Measurements from ENCODE around the gene TMEM269.
"Not testable (repeated sequence)": the region's sequence is repeated elsewhere in the genome, so short reads cannot be mapped to it uniquely, and the experiment has no call there.

Gene TMEM269

DNA sequence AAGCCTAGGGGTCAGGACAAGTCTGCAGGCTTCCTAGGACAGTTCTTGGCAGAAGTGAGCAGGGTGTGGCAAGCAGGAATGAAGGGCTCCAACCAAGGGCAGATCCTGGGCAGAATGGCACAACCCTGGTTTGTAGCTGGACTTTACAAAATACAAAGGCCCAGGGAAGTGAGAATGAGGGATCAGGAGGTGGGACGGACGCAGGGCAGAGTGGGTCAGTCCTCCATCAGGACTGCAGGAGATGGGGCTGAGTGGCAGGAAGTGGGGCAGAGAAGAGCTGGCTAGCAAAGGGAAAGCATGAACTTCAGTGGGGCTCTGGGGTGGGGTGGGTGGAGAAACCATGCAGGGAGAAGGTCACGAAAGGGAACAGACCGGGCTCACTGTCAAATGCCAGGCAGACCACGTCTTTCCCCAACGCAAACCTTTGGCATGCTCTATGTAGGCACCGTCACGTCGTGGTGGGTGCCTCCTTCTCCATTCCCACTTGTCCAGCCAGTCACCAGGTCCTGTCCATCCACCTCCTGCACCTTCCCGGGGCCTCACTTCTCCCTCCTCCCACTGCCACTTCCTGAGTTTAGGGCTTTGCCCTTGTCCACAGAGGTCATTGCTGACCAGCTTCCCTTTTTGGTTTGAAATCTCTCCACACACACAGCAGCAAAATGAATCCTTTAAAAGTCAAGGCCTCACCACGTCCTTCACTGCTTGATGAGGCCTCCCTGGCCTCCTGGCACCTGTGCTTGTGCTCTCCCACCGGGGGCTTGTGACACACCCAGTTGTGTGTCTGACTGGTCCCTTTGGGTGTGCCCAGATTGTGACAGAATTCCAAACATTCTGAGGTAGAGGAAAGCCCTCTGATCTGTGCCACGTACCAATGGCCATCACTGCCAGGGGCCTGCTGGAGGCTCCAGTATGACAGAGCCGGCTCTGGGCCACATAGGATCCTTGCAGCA, 36.1 kb upstream of the TMEM269 start:
- no peak for DNase-seq

DNA sequence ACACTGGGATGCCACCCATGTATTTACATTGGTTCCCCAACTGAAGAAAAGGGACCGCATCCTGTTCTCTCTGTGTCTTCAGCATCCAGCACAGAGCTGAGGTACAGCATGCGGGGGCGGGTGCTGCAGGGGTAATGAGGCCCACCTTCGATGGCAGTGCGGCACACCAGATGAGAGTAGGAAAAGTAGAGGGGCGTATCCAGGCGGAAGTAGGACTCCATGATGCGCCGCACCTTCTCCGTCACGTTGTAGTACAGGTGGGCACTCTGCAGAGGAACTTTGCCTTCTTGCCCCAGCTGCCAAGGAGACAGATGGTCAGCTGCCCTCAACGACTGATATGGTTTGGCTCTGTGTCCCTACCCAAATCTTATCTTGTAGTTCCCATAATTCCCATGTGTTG, 34.8 kb upstream of the TMEM269 start:
- no peak for DNase-seq

DNA sequence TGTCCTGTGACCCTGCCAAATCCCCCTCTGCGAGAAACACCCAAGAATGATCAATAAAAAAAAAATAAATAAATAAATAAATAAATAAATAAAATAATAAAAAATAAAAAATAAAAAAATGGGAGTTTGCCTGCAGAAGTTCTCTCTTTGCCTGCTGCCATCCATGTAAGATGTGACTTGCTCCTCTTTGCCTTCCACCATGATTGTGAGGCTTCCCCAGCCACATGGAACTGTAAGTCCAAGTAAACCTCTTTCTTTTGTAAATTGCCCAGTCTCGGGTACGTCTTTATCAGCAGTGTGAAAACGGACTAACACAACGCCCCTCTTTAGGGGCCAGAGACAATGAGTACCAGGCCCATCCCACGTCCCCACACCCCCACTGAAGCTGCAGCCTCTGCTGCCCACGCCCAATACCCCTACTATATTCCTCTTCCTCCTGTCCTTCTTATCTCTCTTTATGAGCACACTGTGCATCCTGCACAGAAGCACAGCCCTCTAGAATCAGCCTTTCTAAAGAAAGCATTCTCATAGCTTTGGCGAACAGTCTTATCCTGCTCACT, 33.2 kb upstream of the TMEM269 start:
- not testable (repeated sequence) for DNase-seq

DNA sequence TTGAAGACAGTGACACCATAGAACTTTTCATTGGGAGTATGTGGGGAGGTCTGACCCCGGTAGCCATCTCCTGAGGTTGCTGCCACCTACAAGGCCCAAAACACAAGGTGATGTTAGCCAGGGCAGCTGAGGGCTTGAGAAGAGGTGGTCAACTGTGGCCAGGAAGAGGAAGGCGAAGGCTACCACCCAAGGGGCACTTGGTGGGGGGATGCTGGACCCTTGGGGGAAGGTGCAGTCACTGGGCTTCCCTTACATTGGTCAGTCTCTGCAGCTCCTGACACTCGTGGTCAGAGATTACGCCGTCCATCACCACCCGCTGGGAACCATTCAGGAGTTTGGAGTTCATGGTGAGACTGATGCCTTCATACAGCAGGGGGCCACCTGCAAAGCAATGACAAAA, 32.5 kb upstream of the TMEM269 start:
- no peak for DNase-seq

DNA sequence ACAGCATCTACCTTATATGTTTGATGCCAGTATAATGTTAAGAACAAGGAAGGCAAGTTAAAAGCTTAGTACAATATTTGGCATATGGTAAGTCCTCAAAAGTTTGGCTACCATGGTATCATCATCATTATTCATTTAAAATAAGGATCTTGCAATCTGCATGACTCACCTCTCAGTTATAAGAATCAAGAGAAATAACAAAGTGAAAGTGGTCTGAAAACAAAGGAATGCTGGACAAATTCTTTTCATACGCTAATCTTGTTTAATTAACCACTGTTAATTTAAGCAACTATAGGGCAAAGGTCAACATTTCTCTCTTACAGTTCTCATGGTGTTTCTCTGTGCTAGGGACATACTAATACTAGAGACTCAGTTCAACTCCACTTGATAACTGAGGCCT, 31.7 kb upstream of the TMEM269 start:
- DNase-seq: no peak

DNA sequence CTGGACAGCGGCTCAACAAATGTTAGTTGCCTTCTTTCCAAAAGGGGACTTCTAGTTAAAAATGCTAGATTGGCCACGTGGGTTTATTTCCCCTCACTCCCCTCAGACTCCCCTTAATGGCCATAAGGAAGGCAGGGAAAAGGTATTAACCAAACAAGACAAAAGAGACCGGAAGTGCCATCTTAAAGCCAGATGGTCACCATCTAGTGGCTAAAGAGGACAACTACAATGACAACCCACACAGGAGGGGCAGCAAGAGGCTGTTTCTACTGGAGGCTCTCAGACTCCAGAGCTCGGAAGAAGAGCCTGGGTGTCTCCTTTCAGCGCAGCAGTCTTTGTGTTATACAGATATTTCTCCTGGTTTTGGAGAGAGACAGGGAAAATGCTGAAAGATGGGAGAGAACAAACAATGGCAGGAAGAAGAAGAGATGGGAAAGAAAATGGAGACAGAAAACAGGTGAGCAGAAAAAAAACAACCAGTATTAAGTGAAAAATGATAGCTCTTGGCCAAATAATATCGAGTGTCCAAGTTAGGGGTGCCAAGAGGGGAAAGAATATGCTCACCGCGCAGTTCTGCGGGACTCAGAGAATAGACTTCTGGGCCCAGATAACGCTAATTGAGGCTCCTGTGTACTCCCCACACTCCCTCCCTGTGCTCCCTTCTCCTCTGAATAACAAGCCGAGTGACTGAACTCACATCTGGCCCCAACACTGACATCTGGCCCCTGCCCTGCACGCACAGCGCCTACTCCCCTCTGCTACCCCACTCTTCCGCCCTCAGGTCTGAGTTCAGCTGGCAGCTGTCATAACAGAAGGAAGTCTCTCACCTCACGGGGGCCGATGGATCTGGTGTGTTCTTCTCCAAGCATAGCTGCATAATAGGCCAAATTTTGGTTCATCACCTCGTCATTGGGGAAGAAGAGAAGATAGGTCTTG, 27.6 kb upstream of the TMEM269 start:
- peak; percentile 48 for DNase-seq

DNA sequence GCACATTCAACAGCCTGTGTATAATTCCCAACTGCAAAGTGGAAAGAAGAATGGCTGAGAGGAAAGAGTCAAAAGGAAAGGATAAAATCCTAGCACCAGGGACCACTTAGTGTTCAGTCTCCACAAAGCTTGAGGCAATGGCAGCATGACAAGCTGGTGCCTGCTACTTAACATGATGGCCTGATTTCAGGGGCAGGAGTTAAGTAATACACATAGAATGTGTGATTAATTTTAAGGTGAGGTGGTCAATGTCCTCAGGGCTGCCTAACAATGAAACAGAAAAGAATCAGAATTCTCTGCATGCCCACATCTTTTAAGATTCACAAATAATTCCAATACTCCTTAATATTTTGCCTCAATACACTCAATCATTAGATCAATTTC, 26.9 kb upstream of the TMEM269 start:
- DNase-seq: no peak

DNA sequence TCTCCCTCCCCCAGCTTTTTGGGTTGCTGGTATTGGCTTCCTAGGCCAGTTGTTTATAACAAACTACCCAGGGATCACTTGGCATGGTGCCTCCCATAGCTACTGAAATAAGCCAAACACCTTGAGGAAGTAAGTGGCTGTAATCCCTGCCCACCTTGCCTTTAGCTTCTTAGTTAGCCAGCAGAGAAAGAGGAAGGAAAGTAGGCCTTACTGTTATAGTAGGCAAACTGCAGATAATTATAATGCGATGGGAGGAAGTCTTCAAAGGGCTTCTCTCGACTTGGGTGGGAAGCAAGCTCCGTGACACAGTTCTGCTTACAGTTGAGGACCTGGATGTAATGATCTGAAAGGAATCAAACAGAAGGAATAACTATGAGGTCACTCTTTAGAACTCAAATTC, 26.1 kb upstream of the TMEM269 start:
- DNase-seq: no peak

DNA sequence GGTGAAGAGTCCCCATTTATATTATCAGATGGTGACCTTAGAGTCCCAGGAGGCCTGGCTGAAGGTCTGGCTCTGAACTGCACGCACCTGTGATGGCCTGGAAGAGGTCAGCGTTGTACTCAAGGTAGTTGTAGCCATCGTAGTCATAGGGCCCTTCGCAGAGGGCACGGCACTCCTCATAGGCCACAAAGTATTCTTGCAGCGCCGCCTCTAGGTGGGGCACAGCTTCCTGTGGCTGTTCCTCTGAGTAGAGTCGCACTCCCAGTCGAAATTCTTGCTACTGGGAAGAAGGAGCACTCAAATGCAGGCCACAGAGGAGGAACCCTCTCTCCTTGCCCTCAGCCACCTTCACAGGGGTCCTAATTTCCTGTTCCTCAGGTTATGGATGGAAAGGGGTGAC, 25.7 kb upstream of the TMEM269 start:
- DNase-seq: no peak

DNA sequence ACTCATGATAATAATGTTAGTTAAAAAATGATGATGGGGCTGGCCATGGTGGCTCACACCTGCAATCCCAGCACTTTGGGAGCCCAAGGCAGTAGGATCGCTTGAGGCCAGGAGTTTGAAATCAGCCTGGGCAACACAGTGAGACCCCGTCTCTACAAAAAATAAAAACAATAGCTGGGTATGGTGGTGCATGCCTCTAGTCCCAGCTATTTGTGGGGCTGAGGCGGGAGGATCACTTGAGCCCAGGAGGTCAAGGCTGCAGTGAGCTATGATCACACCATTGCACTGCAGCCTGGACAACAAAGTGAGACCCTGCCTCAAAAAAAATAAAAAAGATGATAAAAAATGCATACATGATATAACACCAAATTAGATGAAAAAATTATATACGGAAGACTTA, 23.2 kb upstream of the TMEM269 start:
- DNase-seq: no peak

DNA sequence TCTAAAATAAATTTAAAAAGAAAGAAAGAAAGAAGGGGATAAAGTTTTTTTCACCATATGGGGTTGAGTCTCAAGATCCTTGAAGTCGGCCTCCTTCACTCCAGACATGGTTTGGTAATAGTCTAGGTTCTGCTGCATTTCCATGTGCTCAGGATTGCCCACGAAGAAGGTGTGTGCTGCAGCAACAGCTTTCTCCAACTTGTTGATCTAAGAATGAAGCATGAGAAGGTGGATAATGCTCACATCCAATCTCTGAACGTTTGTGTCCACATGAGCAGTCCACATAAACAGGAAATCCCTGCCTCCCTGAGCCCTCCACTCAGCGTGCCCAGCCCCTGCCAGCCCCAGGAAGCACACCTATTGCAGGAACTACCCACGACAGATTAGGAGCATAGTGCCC, 22.5 kb upstream of the TMEM269 start:
- DNase-seq: no peak

DNA sequence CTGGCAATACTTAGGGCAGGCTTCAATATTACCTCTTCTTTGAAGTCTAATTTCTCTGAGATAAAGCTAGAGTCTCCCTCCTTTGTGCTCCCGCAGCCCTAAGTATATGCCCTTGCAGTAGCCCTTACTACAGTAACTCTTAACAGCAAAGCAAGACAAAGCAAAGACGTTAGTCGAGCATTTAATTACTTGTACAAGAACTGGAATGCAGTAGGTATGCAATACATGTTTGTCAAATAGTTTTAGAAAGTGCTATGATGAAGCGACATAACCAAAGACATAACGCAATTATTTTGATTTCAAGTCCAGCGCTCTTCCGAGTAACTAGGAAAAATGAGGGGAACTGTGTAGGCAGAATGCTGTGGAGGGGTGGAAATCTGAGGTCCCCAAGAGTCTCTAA, 19.5 kb upstream of the TMEM269 start:
- DNase-seq: no peak

DNA sequence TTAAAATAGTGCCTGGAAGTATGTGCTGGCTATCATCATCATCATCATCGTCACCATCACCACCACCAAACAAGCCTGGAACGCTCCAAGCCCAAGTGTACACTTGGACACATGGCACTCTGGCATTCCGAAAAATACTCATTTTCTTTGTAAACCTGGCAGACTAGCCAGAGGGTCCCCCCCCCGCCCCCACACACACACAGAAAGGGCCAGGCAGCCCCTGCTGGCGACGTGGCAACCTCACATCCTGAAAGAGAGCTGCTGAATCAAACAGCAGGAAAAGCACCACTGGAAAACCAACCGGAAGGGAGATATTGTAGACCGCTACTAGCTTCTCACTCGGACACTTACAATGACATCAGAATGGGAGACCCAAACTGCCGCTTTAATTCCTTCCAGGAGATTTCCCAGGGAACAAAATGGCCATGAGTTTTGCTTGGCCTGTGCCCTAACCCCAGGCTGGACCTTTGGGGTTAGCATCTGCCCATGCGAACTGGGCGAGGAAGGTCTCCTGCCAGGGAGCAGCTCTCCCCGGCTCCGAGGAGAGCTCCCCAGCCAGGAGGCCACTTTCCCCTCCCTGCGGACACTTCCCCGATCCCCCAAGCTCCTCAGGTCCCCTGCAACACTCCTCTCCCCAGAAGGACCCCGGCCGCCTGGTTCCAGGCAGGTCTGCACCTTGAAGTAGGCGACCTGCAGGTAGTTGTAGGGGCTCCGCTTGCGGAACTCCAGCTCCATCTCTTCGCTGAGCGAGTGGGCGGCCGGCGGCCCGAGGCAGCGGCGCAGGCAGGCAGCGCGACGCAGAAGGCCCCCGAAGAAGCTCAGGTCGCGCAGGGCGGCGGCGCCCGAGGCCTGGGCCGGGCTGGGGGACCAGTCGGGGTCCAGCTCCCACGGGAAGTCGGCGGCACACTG, 18.7 kb upstream of the TMEM269 start:
- peak; percentile 36 for DNase-seq

DNA sequence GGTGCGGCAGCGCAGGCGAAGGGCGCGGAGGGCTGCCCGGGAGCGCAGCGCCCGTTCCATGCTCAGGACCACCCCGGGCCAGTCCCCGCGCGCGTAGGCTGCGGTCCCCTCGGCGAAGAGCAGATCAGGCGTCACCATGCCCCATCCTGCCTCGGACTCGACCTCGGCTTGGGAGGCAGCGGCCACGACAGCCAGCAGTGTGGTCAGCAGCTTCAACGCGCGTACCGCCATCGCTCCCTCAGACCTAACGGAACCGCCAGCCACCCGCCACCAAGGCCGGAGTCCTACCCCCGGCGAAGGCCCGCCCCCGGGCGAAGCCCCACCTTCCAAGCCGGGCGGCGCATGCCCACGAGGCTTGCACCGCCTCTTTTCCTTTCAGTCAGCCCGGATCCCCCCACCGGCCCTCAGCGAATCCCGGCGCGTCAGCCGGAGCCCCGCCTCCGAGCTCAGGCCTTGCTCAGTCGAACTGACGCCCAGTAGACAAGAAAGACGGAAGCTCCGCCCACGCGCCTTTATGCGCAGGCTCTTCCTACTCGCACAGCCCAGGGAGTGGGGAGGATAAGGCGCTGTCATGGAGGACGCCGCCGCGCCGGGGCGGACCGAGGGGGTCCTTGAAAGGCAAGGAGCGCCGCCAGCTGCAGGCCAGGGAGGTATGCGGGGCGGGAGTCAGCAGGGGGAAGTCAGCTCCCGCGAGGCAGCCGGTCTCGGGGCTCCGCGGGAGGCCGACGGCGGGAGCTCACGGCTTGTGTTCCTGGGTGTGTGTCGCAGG, 17.9 kb upstream of the TMEM269 start, which contains the start of the genes C1orf50 and P3H1:
Gene C1orf50 (plus strand): TSS at position 509 of the 769 bp plus-strand sequence. CDS start 63 bp downstream, at position 572.
Gene P3H1 (minus strand): TSS at position 288 of the 769 bp plus-strand sequence. CDS start 57 bp downstream, at position 231.
- DNase-seq: peak; percentile 100

DNA sequence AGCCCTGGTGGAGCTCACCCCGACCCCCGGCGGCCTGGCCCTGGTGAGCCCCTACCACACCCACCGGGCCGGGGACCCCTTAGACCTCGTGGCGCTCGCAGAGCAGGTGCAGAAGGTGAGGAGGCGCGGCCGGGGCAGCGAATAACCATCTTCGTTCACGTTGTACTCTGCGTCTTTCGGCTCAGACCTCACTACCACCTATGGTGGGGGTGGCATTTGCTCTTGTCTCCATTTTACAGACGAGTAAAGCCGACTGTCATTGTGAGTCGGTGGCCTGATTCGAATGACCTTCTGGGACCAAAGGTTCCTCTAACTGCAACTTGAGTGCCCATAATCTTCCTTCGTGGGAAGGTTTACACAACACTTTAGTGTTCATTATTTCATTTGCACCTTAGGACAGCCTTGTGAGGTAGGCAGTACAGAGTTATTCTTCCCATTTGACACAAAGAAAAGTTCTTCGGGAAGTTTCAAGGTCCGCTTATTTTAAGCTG, 17.2 kb upstream of the TMEM269 start:
- DNase-seq: no peak

DNA sequence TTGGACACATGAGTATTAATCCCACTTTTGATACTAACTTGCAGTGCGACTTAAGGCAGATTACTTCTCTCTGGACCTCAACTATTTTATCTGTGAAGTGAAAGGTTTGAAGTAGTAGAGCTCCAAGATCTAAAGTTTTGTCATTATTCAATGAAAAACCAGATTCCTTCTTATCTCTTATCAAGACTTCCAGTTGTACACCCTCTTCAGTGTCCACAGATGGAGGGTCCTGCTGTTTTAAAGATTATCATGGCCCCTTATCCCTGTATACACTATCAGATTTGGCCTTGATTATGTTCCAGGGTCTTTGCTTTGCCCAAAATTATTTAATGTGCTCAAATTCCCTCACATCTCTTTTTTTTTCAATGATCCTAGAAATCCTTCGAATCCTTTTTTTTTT, 16.6 kb upstream of the TMEM269 start:
- DNase-seq: no peak

DNA sequence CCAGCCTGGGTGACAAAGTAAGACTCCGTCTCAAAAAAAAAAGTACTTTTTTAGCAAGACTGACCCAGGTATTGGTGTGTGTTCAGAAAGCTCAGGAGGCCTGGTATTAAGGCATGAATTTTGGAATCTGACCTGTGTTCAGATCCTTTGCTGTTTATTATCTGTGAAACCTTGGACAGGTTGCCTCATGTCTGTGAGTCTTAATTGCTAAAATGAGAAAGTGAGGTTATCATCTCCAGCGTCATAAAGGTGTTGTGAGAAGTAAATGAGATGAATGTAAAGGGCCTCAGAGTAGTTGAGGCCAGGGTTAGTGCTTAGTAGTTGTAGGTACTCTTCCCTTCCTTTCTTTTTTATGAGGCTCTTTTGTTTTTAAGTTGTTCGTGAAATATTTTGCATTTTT, 15.0 kb upstream of the TMEM269 start:
- DNase-seq: no peak

DNA sequence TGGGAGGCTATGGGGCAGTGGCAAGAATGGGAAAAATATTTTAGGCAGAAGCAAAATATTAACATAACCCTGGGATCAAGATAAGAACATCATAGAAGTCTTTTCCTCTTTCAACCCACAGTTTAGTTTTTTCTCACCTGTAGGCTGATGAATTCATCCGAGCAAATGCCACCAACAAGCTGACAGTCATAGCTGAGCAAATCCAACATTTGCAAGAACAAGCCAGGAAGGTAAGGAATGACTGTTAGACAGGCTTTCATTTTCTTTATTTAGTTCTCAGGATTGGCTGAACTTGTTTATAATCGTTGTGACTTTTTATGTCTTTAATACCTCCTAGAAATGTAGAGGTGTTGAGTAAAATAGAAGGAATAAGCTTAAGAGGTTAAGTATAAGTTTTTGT, 11.4 kb upstream of the TMEM269 start:
- DNase-seq: no peak

DNA sequence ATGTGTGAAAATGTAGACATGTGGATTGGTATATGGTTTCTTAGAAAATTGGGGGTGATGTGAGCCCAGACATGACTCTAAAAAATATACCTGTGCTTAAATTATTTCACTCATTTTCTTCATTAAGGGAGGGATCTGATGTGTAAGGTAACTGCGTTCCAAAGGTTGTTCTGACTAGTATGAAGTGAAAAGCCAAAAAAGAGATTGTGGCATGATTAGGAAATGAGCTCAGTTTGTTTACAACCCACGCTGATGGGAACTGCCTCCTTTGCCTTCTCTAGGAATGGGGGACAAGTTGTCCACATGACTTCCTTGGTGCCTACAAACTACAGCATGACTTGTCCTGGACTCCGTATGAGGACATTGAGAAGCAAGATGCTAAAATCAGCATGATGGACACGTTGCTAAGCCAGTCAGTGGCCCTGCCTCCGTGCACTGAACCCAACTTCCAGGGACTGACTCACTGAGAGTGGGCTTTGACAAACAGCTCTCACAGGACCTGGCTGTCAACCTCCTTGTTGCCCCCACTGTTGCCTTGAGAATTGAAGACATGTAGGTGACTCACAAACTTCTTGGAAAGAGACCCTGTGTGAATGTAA, 9.8 kb upstream of the TMEM269 start:
- DNase-seq: no peak

DNA sequence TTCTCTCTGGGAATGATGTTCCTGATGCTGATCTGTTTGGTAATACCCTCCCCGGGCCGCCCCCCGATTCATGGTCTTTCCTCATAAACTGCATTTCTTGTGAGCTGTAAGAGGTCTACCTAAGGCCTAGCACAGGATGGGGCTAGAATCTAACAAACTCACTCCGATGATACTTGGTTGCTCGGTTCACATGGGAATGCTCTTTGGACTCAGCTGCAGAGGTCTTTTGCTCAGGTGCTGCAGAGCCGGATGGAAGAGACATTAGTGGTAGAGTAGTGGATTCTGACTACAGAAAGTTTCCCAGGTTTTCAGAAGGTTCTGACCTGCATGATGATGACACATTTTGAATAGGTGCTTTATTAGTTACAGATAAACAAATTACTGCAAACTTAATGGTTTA, 8.3 kb upstream of the TMEM269 start:
- no peak for DNase-seq

DNA sequence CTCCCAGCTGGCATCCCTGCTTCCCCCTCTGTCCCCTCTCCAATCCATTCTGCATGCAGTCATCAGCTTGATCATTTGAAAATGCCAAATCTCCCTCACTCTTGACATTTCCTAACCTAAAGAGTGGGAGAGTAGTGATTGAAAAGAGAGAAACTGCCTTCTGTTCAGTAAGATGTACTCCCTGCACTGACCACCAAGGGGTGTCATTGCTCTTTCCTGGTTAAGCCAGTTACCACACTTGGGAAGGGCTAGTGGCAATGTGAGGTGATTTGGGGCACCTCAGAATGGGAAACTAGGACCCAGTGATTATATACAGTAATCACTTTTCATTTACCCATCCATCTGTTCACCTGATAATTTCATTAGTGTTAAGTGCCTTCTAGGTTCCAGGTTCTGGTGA, 6.9 kb upstream of the TMEM269 start:
- DNase-seq: peak; percentile 49
